HG03060 (cell line): ENCODE measurements around the gene COG2.
"Not testable (repeated sequence)": the region's sequence is repeated elsewhere in the genome, so short reads cannot be mapped to it uniquely, and the experiment has no call there.

Experiments
- ATAC-seq: cut with Tn5 transposase; IDR thresholded peaks from one replicate; pipeline ENCODE4 v1.9.1; 2021; ENCODE audit warnings: low read depth, moderate number of reproducible peaks; ENCODE audit not compliant: unreplicated experiment

The COG2 gene

DNA sequence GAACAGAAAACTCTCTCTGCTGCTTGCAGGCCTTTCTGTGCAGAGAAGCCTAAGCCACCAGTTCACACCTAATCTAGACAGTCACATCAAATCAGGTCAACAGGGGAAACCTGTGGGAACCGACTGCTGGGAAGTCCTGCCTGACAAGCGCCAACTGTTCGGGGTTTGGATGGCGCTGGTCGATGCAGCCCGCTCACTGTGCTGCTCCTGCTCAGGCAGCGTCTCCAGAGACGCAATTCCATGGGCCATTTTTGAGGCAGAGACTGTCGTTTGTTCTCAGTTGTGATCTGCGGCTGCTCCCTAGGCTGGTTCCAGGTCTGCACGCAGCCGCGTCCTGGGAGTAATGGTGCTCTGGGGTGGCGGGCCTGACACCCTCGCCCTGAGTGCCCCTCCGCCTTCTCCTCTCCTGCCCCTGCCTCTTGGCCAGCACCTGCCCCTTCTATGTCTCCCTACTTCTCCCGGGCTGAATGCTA lies 70.2 kb downstream of the COG2 start:
- no peak for ATAC-seq

GRCh38 chr1:230713138-230713537 lies 70.9 kb downstream of the COG2 start:
- no peak for ATAC-seq

- ATAC-seq, result no peak
Measured at GRCh38 chr1:230713547-230713914, 71.2 kb downstream of the COG2 start.

DNA sequence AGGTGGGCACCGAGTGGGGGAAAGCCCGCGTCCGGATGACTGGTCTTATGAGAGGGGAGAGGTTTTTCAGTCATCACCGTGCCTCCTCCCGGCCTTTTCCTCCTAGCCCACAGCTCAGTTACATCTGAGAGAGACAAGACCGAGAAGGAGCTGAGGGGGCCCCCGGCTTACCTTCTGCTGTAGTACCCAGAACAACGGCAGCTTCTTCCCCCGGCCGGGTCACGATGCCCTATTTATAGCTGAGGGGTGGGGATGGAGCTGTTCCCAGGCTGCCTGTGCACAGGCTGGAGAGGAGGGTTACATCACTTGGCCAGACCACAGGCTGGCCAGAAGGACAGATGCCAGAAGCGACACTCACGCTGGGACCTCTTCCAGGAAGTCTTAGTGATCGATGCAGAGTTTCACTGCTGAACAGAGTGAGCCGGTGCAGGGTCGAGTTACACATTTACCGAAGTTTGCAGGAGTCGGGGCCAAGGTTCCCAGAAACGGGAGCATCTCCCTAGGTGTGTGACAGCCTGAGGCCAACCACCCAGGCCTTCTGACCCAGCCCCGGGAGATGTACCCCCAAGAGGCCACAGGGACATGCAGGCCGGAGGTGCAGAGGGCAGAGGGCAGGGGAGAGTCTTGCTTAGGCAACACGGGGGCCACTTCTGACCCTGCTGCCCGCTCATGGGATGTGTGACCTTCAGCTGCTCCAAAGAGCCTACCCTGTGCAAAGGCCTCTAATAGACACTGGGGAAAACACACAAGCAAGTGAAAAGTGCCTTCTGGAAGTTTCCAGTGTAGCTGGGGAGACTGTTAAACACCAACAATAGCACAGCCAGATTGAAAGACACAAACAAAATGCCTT lies 71.9 kb downstream of the COG2 start, which contains the start of gene AGT:
Gene AGT, minus strand, starts transcription at position 208 of the 850 bp plus-strand sequence. CDS start 3,299 bp downstream, outside the sequence.
- ATAC-seq, result no peak

DNA sequence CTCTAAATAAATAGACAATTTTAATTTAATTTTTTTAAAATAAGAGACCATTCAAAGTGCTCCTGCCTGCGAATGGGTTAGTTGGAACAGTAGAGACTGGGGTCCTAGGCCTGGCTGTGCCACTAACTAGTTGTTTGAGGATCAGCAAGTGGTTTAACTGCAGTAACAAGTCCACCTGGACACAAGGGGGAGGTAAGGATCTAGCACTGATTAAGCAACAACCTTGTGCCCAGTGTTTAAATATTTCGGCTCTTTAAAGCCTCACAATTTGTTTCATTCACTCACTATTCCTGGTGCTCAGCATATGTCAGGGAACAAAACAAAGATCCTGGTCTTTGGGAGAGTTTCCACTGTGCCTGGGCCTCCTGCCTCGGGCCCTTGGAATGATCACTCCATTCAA lies 73.2 kb downstream of the COG2 start:
- no peak for ATAC-seq

- not testable (repeated sequence) for ATAC-seq
Measured at GRCh38 chr1:230716453-230716852, 74.2 kb downstream of the COG2 start.

DNA sequence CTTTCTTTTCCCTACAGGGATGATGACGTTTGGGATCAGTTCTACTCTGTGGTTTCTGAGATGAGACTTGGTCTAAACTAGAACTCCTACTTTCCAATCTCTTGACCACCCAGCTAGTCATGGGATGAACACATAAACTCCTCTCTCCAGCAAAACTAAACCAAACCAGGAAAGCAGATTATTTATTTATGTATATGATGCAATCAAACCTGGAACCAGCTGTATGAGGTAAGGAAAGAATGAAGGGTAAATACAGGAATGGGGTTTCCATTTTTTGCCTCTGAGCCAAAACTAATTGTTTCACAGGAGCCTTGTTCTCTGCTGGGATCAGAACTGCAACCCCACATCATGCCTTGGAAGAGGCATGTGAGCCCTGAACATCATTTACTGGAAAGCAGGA lies 75.0 kb downstream of the COG2 start:
- ATAC-seq, result no peak

GRCh38 chr1:230721849-230722522 lies 79.7 kb downstream of the COG2 start:
- ATAC-seq, result not testable (repeated sequence)

DNA sequence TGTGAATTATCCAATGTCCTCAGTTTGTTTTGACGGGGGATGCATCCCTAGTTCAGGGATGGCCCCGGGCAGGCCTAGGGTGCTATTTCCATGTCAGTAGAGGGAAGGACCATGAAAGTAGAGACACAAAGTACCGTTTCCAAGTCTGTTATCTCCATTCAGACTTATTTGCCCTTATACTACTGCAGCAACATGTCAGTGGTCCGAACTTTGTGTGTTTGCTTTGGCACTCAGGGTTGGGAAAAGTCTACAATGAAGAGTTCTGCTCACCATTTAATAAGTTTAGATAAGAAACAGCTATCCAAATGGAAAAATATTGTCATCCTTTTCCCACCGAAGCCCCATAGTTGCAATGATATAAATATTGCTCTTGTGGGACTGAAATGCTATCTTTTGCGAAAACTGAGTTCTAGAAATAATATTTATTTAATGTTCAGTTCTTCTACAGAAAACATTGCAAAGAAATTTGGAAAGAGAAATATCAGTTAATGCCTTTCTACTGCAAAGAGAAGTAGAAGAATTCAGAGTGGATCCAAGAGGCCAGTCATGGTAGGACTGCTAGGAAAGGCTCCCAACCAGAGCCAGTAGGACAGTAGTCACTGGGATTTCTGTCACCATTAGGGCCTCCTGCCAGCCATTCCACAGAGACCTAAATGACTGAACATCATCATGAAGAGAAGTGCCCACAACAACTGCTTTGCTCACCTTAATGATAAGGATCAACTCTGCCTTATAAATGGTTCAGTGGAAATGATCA lies 83.2 kb downstream of the COG2 start:
- no peak for ATAC-seq

DNA sequence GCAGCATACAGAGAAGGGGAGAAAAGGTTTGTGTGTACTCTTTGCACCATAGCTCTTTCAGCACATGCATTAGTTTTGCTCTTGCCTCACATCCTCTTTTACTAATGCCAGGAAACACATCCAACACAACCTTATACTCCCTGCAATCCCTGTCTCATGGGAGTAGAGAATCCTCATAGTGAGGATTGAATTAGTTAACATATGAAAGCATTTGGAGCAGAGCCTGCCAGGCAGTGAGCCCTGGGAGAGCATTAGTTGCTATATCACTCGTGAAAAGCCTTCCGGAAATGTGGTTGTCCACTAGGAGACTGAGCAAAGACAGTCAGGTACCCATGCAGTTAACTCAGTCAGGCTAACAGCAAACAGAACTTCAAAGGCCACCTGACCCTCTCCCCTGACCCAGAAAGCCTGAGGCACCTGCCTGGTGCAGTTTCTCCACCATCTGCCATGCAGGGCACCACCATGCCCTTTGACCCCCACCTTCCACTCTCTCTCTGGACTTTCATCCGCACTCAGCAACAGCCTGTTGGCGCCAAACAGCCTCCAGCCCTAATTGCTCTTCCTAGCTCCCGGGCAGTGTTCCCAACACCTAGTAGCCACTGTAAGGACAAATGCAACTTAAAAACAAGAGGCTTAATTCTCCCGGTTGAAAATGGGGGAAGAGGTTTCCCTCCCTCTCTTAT lies 86.6 kb downstream of the COG2 start:
- no peak for ATAC-seq

GRCh38 chr1:230730977-230731376 lies 88.7 kb downstream of the COG2 start:
- no peak for ATAC-seq

GRCh38 chr1:230735447-230735846 lies 93.2 kb downstream of the COG2 start:
- ATAC-seq, result no peak

- ATAC-seq, result no peak
Measured at GRCh38 chr1:230737622-230738262, 95.5 kb downstream of the COG2 start.

- no peak for ATAC-seq
Measured at GRCh38 chr1:230739564-230740290, 97.4 kb downstream of the COG2 start.
